ACHN (cell line): Measurements from ENCODE around the gene IFI27.
A peak's percentile ranks its signal among the peaks of the same experiment; 100 is the strongest.

Experiments used
- DNase-seq: peaks from one replicate; pipeline ENCODE4 v3.0.0-alpha.2; 2015
- in situ Hi-C: cut with HindIII; loops from 2 replicates; pipeline ENCODE4 v1.10.0; 2017; ENCODE audit warnings: low sequenced_read_pairs, low pct_ligation_motif_present, low pct_unique_long_range_greater_than_20kb

IFI27 gene

GRCh38 chr14:94099006-94099405 is 11.5 kb upstream of the IFI27 start:
- no peak for DNase-seq
- in situ Hi-C loops: no loop called here

GRCh38 chr14:94100847-94101246 is 9.7 kb upstream of the IFI27 start:
- in situ Hi-C loops: no loop called here
- DNase-seq: peak; percentile 39

DNA sequence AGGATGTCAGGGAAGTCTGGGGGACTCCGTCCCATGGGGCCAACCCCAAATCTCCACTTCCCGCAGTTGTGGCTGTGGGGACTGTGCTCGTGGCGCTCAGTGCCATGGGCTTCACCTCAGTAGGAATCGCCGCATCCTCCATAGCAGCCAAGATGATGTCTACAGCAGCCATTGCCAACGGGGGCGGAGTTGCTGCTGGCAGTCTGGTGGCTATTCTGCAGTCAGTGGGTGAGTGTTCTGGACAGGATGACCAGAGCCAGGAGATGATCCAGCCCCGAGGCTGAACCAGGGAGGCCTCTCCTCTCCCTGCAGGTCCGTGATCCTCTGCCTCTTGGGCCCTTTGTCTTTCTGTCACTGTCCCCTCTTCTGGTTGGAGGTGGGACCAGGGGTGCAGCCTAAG is 8.8 kb upstream of the IFI27 start:
- DNase-seq: no peak
- in situ Hi-C loops: no loop called here

DNA sequence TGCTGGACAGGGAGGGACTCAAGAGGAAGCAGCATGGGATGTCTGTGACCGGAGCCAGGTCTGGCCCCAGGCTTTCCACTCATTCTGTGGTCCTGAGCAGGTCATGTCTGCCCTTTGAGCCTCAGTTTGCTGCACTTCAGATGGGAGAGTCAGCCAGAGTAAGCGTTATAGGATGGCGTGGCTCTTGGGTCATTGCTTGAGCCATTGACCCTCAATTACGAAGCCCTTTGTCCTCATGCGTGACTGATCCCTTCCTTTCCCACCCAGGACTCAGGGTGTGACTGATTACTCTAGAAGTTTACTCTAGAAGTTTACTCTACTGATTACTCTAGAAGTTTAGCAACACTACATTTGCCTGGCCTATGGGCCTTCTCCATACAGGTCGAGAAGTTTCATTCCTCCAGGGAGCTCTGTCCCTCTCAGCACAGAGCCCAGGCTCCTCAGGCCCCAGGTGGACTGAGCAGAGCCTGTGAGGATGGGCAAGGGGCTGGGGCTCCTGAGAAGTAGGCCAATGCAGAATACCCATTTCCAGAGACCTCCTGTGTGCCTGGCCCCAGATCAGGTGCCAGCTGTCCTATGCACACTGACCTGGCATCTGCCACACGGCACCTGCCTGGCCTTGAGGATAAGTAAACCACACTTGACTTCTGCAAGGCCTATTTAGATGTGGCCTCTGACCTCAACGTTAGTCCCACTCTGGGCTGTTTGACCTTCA is 7.6 kb upstream of the IFI27 start:
- DNase-seq: no peak
- in situ Hi-C loops: no loop called here

DNA sequence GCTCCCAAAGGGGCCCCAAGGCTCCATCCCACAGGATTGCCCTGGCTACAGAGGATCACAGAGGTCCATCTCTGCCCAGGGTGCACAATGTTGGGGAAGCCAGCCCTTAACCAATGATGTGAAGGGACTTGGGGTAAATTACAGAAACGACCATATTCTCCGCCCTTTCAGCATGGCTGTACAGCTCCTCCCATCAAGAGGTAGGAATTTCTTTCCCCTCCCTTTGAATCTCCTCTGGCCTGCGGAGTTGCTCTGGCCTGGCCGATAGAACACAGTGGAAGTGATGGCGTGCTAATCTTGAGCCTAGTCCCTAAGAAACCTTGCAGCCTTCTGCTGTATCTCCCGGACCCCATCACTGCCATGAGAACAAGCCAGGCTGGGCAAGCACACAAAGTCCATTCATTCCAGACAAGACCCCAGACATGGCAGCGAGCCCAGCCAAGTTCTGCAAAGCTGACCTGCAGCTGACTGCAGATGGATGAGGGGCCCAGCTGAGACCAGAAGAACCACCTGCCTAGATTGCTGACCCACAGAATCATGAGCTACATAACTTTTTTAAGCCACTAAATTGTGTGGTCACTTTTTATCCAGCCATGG is 6.9 kb upstream of the IFI27 start:
- DNase-seq: no peak
- in situ Hi-C loops: no loop called here

DNA sequence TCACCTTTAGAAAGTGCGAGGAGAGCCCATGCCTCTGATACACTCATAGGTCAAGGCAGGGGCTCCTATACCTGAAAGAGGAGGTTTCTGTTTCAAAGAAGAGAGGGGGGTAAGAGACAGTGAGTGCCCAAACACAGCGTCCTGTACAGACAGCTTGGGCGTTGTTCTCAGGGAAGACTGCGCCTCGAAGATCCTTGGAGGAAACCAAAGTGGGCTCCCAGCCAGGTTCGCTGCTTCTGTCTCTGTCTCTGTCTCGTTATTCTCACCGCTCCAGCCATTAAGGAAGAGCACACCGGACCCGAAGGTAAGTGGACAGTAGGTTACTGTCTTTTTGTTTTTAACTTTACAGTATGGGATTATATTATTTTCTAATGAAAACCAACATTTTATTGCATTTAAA is 5.8 kb upstream of the IFI27 start:
- in situ Hi-C loops: no loop called here

GRCh38 chr14:94109915-94110250 is 653 bp upstream of the IFI27 start:
- DNase-seq: no peak
- in situ Hi-C loops: no loop called here

More for the DNA sequence above, 5.8 kb upstream of the IFI27 start:
- no peak for DNase-seq

GRCh38 chr14:94111276-94112095 is 950 bp downstream of the IFI27 start:
- in situ Hi-C loops: no loop called here
- DNase-seq: no peak

- no peak for DNase-seq
- in situ Hi-C loops: no loop called here
These were observed 2.1 kb downstream of the IFI27 start for GRCh38 chr14:94112513-94113063.

- no peak for DNase-seq
- in situ Hi-C loops: no loop called here
These were observed 2.5 kb downstream of the IFI27 start for GRCh38 chr14:94113073-94113472.

- in situ Hi-C loops: no loop called here
- no peak for DNase-seq
These were observed 3.0 kb downstream of the IFI27 start for GRCh38 chr14:94113490-94113889.

DNA sequence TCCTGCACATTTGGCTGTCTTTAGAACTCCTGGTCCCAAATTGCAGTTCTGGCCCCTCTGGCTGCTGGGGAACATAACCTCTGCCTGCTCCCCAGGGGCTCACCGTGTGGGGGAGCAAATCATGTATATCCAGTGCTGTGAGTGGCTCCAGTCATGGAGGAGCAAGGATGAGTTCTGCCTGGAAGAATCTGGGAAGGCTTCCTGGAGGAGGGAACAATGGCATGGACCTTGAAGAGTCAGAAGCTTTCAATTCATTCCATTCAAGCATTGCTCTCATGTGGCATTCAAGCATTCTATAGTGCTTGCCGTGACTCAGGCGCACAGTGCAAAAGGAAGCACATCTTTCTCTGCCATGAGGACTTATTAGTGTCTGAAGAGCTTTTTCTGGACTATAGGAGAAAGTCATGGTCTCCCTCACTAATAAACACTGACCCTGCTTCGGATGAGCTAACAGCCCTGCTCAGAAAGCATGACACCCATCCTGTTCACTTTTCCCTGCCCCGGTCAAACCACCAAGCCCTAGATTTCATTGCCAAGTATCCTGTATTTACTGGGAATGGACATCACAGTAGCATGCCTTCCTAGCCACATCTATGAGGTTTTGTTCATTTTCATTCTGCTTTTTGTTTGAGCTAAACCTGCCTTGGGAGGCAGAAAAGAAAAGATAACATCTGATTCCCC is 3.5 kb downstream of the IFI27 start:
- in situ Hi-C loops: no loop called here
- DNase-seq: no peak

DNA sequence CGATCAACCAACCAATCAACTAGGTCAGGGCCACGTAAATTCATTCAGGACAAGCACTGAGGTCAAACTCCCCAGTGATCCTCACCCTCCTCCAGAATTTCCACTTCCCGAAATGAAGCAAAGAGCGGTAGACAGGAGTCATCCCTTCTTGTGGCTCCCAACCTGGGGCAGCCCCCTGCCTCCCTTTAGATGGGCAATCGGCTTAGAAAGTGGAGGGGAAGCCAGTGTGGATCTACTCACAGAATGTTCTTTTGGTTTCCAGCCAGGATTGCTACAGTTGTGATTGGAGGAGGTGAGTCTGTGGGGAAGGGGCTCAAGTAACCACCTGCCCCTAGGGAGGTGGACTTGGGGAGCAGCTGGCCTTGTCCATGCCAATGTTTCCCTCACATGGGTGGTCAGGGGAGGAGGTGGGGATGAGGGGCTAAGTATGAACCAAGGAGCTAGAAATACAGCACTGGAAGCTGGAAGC is 4.1 kb downstream of the IFI27 start:
- no peak for DNase-seq

DNA sequence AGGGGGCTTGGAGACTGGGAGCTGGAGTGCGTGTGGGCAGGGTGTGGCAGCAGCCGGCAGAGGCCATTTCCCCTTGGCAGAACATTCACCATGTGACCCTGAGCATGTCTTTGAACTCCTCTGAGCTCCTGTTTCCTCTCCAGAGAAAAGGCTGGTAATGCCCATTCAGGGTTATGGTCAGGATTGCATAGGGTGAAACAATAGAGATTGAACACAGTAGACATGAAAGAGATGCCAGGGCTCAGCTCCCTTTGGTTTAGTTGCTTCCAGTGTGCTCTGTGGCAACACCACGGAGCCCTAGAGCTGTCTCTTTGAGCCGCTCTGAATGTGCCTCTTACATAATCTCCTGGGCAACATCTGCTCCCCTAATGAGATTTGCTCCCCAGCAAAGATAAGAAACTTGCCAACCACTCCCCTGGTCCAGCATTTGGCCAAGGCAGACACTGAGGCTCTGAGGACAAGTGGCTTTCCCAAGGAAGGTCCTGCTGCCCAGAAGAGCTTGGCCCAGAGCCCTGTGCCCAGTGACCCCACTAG is 4.6 kb downstream of the IFI27 start:
- in situ Hi-C loops: no loop called here

More for the DNA sequence above, 4.1 kb downstream of the IFI27 start:
- in situ Hi-C loops: no loop called here

GRCh38 chr14:94115631-94116030 is 5.1 kb downstream of the IFI27 start:
- no peak for DNase-seq
- in situ Hi-C loops: no loop called here

More for the DNA sequence above, 4.6 kb downstream of the IFI27 start:
- no peak for DNase-seq

DNA sequence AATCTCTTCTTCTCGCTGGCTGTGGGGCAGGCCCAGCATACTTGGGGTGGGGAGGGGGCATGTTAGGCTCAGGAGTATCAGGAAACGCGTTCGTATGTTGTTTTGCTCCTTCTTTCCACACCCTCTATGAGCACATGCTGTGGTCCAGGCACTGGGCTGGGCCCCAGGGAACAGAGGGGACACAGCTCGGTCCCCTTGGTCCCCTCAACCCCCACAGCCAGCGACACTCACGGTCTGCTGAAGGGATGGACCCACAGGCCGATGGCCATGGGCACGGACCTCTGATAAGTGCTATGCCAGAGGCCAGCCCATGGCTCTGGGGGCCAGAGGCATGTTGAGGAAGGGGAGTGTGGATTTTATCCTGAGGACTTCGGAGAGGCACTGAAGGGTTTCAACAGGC is 6.2 kb downstream of the IFI27 start:
- in situ Hi-C loops: no loop called here
- DNase-seq: no peak

DNA sequence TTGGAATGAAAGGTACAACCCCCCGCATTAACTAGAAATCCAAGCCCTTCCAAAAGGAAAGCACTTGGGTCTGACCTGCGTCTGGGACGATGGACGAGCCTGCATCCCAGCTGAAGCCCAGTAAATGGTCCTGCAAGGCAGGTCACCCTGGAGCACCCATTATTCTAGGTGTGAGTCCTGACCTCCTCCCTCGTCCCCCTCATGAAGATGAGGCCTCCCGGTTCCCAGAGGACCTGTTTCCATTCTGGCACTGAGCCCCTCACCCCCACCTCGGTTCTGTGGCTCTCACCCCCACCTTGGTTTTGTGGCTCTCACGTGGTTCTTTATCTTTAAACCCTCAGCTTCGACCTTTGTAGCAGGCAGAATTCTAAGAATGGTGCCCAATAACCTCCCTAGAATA is 7.3 kb downstream of the IFI27 start:
- in situ Hi-C loops: no loop called here

DNA sequence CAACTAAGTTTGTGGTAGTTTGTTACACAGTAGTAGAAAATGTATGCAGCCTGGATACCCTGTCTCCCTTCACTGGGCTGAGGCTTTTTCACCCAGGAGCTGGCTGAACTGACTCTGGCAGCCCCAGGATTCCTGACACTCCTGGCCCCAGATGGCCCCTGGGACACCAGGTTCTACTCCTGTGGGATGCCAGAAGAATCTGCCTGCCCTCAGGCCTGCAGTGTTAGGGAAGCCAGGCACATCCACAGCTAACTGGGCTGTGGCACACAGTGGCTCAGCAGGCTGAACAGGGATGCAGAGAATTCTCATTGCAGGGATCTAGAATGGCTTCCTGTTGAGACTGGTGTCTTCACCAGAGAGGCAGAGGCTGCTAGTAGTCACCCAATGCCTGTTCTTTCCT is 8.5 kb downstream of the IFI27 start:
- in situ Hi-C loops: no loop called here
- no peak for DNase-seq

More for the DNA sequence above, 7.3 kb downstream of the IFI27 start:
- no peak for DNase-seq
